HepG2 (cell line): ENCODE results near the gene THADA.

ENCODE experiments used
- ATF3 ChIP-seq: sonication (generic); formaldehyde crosslinking; IDR thresholded peaks from 2 replicates; pipeline ENCODE4 v1.4.0; 2020; ENCODE audit warnings: missing genetic modification reagents
- ATF4 ChIP-seq, 2 experiments: fragments of 450-650 bp in 1 of 2; sonication (generic) in 1 of 2; formaldehyde crosslinking; IDR thresholded peaks; 2 replicates each; pipeline versions ENCODE4 v1.5.0 to v1.8.0; 2020 to 2022; ENCODE audit warnings: mild to moderate bottlenecking in 1 of 2, missing genetic modification reagents in 1 of 2
- CHD2 ChIP-seq: IDR thresholded peaks from 2 replicates; pipeline ENCODE4 v1.6.1; 2011; ENCODE audit warnings: low read depth, low read length, improper control_type of control experiment
- CTCF ChIP-seq: sonication (generic); formaldehyde crosslinking; IDR thresholded peaks from 2 replicates; pipeline ENCODE4 v1.5.0; 2020; ENCODE audit warnings: mild to moderate bottlenecking, missing genetic modification reagents, moderate library complexity
- EZH2 ChIP-seq: conservative IDR thresholded peaks from 2 replicates; pipeline ENCODE4 v1.6.1; 2012; ENCODE audit warnings: mild to moderate bottlenecking, low read depth, low read length, moderate library complexity
- SYNCRIP ChIP-seq: fragments of 200-400 bp; formaldehyde crosslinking; IDR thresholded peaks from 2 replicates; pipeline ENCODE4 v1.6.1; 2018; ENCODE audit warnings: mild to moderate bottlenecking, low read depth, low read length; ENCODE audit not compliant: insufficient read depth
- ZNF207 ChIP-seq: fragments of 450-650 bp; IDR thresholded peaks from 2 replicates; pipeline ENCODE4 v1.6.1; 2016; ENCODE audit warnings: antibody characterized with exemption, borderline replicate concordance
- ZNF468 ChIP-seq: sonication (generic); formaldehyde crosslinking; IDR thresholded peaks from 2 replicates; pipeline ENCODE4 v1.8.0; 2022; ENCODE audit warnings: mild to moderate bottlenecking, moderate library complexity, missing genetic modification reagents
- ZNF580 ChIP-seq: IDR thresholded peaks from 2 replicates; pipeline ENCODE4 v1.6.1; 2016; ENCODE audit warnings: low read depth, borderline replicate concordance
- ZNF776 ChIP-seq: sonication (generic); formaldehyde crosslinking; IDR thresholded peaks from 2 replicates; pipeline ENCODE4 v1.4.0; 2020; ENCODE audit warnings: mild to moderate bottlenecking, missing genetic modification reagents
- ZNF891 ChIP-seq: sonication (generic); formaldehyde crosslinking; IDR thresholded peaks from 2 replicates; pipeline ENCODE4 v1.5.0; 2020; ENCODE audit warnings: mild to moderate bottlenecking, missing genetic modification reagents
- TF ChIP-seq, protein P1 (sequence below): sonication (generic); formaldehyde crosslinking; IDR thresholded peaks from 2 replicates; pipeline ENCODE4 v1.4.0; 2020; ENCODE audit warnings: low read depth, mild to moderate bottlenecking, missing genetic modification reagents
- TF ChIP-seq, protein P2 (sequence below), 2 experiments: sonication (generic) in 1 of 2; formaldehyde crosslinking in 1 of 2; IDR thresholded peaks; 2 replicates each; pipeline versions ENCODE4 v1.4.0 to v1.6.1; 2018 to 2020; ENCODE audit warnings: missing genetic modification reagents in 2 of 2, borderline replicate concordance in 1 of 2, low read depth in 1 of 2, mild to moderate bottlenecking in 1 of 2, missing biosample characterization in 1 of 2

DNA sequence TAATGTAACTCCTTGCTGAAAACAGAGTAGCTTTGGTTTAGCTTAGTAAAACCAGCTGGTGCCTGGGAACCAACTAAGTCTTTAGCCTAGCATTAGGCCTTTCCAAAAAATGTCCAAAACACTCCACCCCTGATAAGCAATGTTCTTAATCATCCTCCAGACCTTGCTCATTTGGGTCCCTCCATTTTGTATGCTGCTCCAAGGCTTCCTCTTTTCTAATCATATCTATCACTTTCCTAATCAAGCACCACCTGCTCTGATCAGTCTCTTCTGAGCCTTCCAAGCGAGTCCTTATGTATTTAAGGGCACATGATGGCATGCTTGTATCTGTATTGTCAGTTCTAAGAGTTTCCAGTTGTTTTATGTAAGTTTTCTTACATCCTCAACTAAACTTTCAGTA lies 23.6 kb downstream of the THADA start:
- no peak for TF ChIP-seq CTCF (CRISPR knock-in tag)
- no peak for TF ChIP-seq ATF4 (CRISPR knock-in tag; IDR thresholded peaks at IDR 0.05)
- TF ChIP-seq ATF3 (CRISPR knock-in tag): no peak
- no peak for TF ChIP-seq EZH2
- no peak for TF ChIP-seq ZNF207
- TF ChIP-seq, protein P1, sequence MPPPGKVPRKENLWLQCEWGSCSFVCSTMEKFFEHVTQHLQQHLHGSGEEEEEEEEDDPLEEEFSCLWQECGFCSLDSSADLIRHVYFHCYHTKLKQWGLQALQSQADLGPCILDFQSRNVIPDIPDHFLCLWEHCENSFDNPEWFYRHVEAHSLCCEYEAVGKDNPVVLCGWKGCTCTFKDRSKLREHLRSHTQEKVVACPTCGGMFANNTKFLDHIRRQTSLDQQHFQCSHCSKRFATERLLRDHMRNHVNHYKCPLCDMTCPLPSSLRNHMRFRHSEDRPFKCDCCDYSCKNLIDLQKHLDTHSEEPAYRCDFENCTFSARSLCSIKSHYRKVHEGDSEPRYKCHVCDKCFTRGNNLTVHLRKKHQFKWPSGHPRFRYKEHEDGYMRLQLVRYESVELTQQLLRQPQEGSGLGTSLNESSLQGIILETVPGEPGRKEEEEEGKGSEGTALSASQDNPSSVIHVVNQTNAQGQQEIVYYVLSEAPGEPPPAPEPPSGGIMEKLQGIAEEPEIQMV: no peak
- no peak for TF ChIP-seq ZNF891 (CRISPR knock-in tag)
- no peak for TF ChIP-seq ZNF580
- TF ChIP-seq ZNF776: no peak
- no peak for TF ChIP-seq ZNF468
- TF ChIP-seq, protein P2, sequence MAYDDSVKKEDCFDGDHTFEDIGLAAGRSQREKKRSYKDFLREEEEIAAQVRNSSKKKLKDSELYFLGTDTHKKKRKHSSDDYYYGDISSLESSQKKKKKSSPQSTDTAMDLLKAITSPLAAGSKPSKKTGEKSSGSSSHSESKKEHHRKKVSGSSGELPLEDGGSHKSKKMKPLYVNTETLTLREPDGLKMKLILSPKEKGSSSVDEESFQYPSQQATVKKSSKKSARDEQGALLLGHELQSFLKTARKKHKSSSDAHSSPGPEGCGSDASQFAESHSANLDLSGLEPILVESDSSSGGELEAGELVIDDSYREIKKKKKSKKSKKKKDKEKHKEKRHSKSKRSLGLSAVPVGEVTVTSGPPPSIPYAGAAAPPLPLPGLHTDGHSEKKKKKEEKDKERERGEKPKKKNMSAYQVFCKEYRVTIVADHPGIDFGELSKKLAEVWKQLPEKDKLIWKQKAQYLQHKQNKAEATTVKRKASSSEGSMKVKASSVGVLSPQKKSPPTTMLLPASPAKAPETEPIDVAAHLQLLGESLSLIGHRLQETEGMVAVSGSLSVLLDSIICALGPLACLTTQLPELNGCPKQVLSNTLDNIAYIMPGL (CRISPR knock-in tag; IDR thresholded peaks at IDR 0.05; ENCODE audit: borderline replicate concordance in 1 of 2, low read depth in 1 of 2): no peak
- TF ChIP-seq SYNCRIP: no peak
- no peak for TF ChIP-seq CHD2
